HEK293 (cell line): Measurements from ENCODE around the gene ANKFN1.

Experiments
- CTCF ChIA-PET: fragments of 350-600 bp; formaldehyde crosslinking; extraction: SDS; loops from one replicate; lab custom pipeline; 2021; ENCODE audit warnings: antibody characterized with exemption; lab: Yijun Ruan, JAX
- POLR2A ChIA-PET: fragments of 300-600 bp; formaldehyde crosslinking; extraction: SDS; loops from one replicate; lab custom pipeline; 2020; ENCODE audit warnings: antibody characterized with exemption, inconsistent platforms; lab: Yijun Ruan, JAX
- H3K27ac ChIP-seq: fragments of 200-500 bp; sonication (Bioruptor generic); 2 replicates; pipeline ENCODE4 v1.5.1; 2014; ENCODE audit warnings: low read depth, low read length, control low read depth, inconsistent platforms; ENCODE audit errors: extremely low read depth
- H3K36me3 ChIP-seq, 2 experiments: fragments of 200-500 bp in 1 of 2; sonication (Bioruptor generic) in 1 of 2; 1 replicate in 1 of 2; 2 replicates in 1 of 2; pipeline ENCODE4 v1.5.1; 2014 to 2017; ENCODE audit warnings: inconsistent platforms in 2 of 2, low read length in 2 of 2; ENCODE audit not compliant: control insufficient read depth in 2 of 2, insufficient read depth in 1 of 2
- H3K4me1 ChIP-seq: fragments of 200-500 bp; sonication (Bioruptor generic); 2 replicates; pipeline ENCODE4 v1.5.1; 2014; ENCODE audit warnings: mild to moderate bottlenecking, low read length, inconsistent platforms; ENCODE audit not compliant: control insufficient read depth, insufficient read depth
- H3K4me3 ChIP-seq: 2 replicates; pipeline ENCODE4 v1.5.1; 2011; ENCODE audit warnings: low read depth, mild to moderate bottlenecking, control low read depth, low read length, moderate library complexity
- H3K9me3 ChIP-seq: fragments of 200-500 bp; sonication (Bioruptor generic); 2 replicates; pipeline ENCODE4 v1.5.1; 2014; ENCODE audit warnings: low read depth, low read length, inconsistent platforms; ENCODE audit not compliant: control insufficient read depth, insufficient read depth
- GLI2 ChIP-seq: fragments of 450-650 bp; formaldehyde crosslinking; IDR thresholded peaks from 2 replicates; pipeline ENCODE4; 2017; ENCODE audit warnings: missing biosample characterization, missing genetic modification characterization, low read depth, borderline replicate concordance
- GLIS1 ChIP-seq: fragments of 450-650 bp; formaldehyde crosslinking; IDR thresholded peaks from 2 replicates; pipeline ENCODE4 v1.5.1; 2016; ENCODE audit warnings: missing biosample characterization, missing genetic modification characterization
- HOXA7 ChIP-seq: sonication (generic); formaldehyde crosslinking; IDR thresholded peaks from 2 replicates; pipeline ENCODE4 v1.8.1; 2022; ENCODE audit warnings: missing genetic modification reagents, borderline replicate concordance
- SETDB1 ChIP-seq: IDR thresholded peaks from one replicate; pipeline ENCODE4 v1.6.1; 2017; ENCODE audit warnings: mild to moderate bottlenecking, low read length, moderate library complexity, mixed read lengths; ENCODE audit not compliant: insufficient read length
- ZNF121 ChIP-seq: fragments of 450-650 bp; formaldehyde crosslinking; IDR thresholded peaks from 2 replicates; pipeline ENCODE4 v1.5.1; 2016; ENCODE audit warnings: missing biosample characterization, missing genetic modification characterization
- ZNF175 ChIP-seq: fragments of 450-650 bp; formaldehyde crosslinking; IDR thresholded peaks from 2 replicates; pipeline ENCODE4 v1.5.1; 2016; ENCODE audit warnings: missing biosample characterization, missing genetic modification characterization
- ZNF184 ChIP-seq: fragments of 450-650 bp; IDR thresholded peaks from 2 replicates; pipeline ENCODE4 v1.5.1; 2018; ENCODE audit warnings: missing biosample characterization, mild to moderate bottlenecking, missing genetic modification characterization
- ZNF654 ChIP-seq: fragments of 450-650 bp; formaldehyde crosslinking; IDR thresholded peaks from 2 replicates; pipeline ENCODE4 v1.5.1; 2016; ENCODE audit warnings: low read depth, missing biosample characterization, missing genetic modification characterization
- ZNF707 ChIP-seq: fragments of 450-650 bp; formaldehyde crosslinking; IDR thresholded peaks from 2 replicates; pipeline ENCODE4 v1.5.1; 2016; ENCODE audit warnings: missing biosample characterization, missing genetic modification characterization
- ZNF776 ChIP-seq: fragments of 450-650 bp; formaldehyde crosslinking; IDR thresholded peaks from 2 replicates; pipeline ENCODE4 v1.5.0; 2017; ENCODE audit warnings: missing biosample characterization, missing genetic modification characterization, borderline replicate concordance
- TF ChIP-seq, protein P1 (sequence below): fragments of 450-650 bp; formaldehyde crosslinking; IDR thresholded peaks from 2 replicates; pipeline ENCODE4 v1.5.1; 2017; ENCODE audit warnings: missing biosample characterization, missing genetic modification characterization
- TF ChIP-seq, protein P2 (sequence below): fragments of 450-650 bp; formaldehyde crosslinking; IDR thresholded peaks from 2 replicates; pipeline ENCODE4 v1.5.1; 2016; ENCODE audit warnings: missing biosample characterization, missing genetic modification characterization

Gene ANKFN1

DNA sequence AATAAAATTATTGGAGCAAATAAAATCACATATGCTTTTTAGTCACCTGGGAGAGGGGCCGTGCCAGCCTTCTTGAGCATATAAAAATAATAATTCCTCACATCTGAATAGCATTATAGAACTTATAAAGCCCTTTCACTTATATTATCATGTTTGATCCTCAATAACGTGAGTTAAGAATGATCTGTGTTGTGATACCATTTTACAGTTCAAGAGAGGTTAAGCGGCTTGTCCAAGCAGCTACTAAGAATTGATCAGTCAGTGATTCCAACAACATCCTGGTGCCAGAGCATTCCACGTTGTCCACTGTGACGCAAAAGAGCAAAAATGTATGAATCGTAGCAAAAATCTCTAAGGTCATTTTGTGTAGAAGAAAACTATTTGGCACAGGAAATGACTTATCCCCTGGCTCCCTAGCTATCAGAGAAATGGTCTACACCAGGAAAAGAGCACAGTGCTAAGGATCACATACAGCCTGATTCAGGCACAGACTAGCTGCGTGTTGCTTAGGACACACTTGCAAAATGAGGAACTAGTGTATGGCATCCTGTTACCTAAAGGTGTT lies 33.0 kb downstream of the ANKFN1 start (continued):
- TF ChIP-seq ZNF707 (tag by site-specific recombination) (no peak), GLI2 (tag by site-specific recombination) (no peak)
- TF ChIP-seq, protein P1, sequence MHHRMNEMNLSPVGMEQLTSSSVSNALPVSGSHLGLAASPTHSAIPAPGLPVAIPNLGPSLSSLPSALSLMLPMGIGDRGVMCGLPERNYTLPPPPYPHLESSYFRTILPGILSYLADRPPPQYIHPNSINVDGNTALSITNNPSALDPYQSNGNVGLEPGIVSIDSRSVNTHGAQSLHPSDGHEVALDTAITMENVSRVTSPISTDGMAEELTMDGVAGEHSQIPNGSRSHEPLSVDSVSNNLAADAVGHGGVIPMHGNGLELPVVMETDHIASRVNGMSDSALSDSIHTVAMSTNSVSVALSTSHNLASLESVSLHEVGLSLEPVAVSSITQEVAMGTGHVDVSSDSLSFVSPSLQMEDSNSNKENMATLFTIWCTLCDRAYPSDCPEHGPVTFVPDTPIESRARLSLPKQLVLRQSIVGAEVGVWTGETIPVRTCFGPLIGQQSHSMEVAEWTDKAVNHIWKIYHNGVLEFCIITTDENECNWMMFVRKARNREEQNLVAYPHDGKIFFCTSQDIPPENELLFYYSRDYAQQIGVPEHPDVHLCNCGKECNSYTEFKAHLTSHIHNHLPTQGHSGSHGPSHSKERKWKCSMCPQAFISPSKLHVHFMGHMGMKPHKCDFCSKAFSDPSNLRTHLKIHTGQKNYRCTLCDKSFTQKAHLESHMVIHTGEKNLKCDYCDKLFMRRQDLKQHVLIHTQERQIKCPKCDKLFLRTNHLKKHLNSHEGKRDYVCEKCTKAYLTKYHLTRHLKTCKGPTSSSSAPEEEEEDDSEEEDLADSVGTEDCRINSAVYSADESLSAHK (tag by site-specific recombination) = no peak

DNA sequence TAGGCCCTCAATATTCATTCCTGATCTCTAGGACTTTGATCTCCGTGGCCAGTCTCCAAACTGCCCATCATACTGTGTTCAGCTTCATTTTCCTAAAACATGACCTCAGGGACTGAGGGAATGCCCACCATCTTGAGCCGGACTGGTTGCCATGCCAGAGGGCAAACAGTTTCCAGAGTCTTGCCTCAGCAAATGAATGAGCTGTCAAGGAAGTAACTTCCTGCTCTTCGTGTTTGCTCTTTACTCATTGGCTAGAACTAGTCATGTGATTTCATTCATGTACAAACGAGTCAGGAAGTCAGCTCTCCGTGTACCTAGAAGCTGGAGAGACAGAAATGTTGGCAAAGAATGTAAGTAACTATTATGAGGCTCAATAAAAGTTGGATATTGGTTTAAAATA lies 50.2 kb downstream of the ANKFN1 start:
- H3K4me3 ChIP-seq = no peak overlapping the region
- TF ChIP-seq ZNF654 (tag by site-specific recombination) (no peak), SETDB1 (peak; percentile 33)
- no peak overlapping the region for H3K27ac ChIP-seq
- CTCF ChIA-PET = interaction anchor here (0.6 to 1.1 kb wide), 2 partner anchors 116 to 1428 kb away, joined by 3 read pairs; no protein-coding TSS in a partner anchor
- POLR2A ChIA-PET = no interaction called here
- no peaks in the 10 kb centered on the region for H3K9me3 ChIP-seq
- H3K36me3 ChIP-seq = no peaks in the 10 kb centered on the region
- no peaks in the 10 kb centered on the region for H3K4me1 ChIP-seq

DNA sequence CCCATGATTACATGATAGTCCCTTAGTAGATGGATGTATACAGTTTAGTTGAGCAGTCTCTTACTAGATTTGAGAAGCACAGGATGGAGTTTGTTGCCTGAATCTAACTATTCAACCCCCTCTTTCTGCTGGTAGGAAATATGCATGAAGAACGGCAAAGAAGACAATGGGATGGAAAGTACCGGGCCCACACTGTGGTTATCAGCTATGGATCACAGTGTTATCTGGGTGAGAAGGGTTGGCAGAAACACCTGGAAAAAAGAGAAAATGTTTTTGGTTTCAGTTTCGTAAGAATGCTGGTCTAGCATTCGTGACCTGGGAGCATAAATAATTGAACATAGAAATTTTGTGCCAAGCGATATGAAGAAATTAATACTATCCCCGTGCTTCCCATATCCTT lies 53.1 kb downstream of the ANKFN1 start:
- Histone ChIP-seq H3K4me3 (no peak overlapping the region), H3K4me1 (no peaks in the 10 kb centered on the region), H3K36me3 (no peaks in the 10 kb centered on the region), H3K27ac (no peak overlapping the region), H3K9me3 (no peaks in the 10 kb centered on the region)
- ChIA-PET CTCF (no interaction called here), POLR2A (no interaction called here)
- TF ChIP-seq, protein P2, sequence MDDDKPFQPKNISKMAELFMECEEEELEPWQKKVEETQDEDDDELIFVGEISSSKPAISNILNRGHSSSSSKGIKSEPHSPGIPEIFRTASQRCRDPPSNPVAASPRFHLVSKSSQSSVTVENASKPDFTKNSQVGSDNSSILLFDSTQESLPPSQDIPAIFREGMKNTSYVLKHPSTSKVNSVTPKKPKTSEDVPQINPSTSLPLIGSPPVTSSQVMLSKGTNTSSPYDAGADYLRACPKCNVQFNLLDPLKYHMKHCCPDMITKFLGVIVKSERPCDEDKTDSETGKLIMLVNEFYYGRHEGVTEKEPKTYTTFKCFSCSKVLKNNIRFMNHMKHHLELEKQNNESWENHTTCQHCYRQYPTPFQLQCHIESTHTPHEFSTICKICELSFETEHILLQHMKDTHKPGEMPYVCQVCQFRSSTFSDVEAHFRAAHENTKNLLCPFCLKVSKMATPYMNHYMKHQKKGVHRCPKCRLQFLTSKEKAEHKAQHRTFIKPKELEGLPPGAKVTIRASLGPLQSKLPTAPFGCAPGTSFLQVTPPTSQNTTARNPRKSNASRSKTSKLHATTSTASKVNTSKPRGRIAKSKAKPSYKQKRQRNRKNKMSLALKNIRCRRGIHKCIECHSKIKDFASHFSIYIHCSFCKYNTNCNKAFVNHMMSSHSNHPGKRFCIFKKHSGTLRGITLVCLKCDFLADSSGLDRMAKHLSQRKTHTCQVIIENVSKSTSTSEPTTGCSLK (tag by site-specific recombination) = no peak
- TF ChIP-seq ZNF776 (tag by site-specific recombination) (no peak), GLI2 (tag by site-specific recombination) (no peak), GLIS1 (tag by site-specific recombination) (no peak), HOXA7 (CRISPR knock-in tag) (no peak)

DNA sequence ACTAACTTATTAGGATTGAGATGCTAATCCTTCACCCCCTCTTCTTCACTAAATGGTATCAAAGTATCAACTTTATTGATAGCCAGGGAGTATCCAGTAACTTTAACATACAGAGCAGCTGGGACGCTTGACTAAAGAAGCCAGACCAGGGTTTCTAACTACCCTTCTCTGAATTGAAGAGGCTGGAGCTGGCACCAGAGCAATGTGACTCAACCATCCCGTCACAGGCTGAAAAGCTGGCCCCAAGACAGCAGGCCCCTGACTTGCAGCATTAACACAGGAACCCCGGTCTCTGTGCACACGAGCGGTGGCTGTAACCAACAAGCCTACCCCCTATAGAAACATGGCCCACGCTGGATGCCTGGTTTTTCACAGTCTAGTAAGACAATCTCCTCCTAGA lies 59.8 kb downstream of the ANKFN1 start:
- ChIA-PET POLR2A (no interaction called here), CTCF (no interaction called here)
- Histone ChIP-seq H3K4me1 (no peaks in the 10 kb centered on the region), H3K9me3 (no peaks in the 10 kb centered on the region), H3K36me3 (no peaks in the 10 kb centered on the region), H3K4me3 (no peak overlapping the region), H3K27ac (no peak overlapping the region)
- no peak for TF ChIP-seq ZNF175 (tag by site-specific recombination)
- TF ChIP-seq ZNF184 (tag by site-specific recombination) = no peak
- no peak for TF ChIP-seq ZNF121 (tag by site-specific recombination)
